Measurements from ENCODE around the gene CALML4.
"Not testable (repeated sequence)": the region's sequence is repeated elsewhere in the genome, so short reads cannot be mapped to it uniquely, and the experiment has no call there.

The CALML4 gene

DNA sequence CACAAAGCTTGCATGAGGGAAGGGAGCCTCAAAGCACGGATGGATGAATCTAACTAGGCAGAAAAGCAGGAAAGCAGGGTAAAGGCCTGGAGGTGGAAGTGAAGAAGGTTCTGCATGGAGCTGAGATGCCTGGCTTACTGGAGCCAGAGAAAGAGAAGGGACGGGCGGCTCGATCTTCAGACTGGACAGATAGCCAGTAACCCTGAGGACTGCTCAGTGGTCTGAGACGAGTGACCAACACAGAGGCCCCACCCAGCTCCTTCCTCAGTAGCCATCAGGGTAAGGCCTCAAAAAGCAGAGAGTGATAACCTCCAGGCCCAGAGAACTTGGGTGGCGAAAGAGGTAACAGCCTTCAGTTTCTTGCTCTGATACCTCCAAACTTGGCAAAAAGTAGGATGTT is 18.0 kb upstream of the CALML4 start:
- DNase-seq (ENCODE audit: low spot score): no peak

GRCh38 chr15:68222432-68222743 is 17.3 kb upstream of the CALML4 start:
- not testable (repeated sequence) for DNase-seq (ENCODE audit: low spot score)

More for the DNA sequence above, 18.0 kb upstream of the CALML4 start:
- TF ChIP-seq, protein P1, sequence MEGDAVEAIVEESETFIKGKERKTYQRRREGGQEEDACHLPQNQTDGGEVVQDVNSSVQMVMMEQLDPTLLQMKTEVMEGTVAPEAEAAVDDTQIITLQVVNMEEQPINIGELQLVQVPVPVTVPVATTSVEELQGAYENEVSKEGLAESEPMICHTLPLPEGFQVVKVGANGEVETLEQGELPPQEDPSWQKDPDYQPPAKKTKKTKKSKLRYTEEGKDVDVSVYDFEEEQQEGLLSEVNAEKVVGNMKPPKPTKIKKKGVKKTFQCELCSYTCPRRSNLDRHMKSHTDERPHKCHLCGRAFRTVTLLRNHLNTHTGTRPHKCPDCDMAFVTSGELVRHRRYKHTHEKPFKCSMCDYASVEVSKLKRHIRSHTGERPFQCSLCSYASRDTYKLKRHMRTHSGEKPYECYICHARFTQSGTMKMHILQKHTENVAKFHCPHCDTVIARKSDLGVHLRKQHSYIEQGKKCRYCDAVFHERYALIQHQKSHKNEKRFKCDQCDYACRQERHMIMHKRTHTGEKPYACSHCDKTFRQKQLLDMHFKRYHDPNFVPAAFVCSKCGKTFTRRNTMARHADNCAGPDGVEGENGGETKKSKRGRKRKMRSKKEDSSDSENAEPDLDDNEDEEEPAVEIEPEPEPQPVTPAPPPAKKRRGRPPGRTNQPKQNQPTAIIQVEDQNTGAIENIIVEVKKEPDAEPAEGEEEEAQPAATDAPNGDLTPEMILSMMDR (IDR thresholded peaks at IDR 0.05; ENCODE audit: extremely low read depth, missing control alignments): no peak

DNA sequence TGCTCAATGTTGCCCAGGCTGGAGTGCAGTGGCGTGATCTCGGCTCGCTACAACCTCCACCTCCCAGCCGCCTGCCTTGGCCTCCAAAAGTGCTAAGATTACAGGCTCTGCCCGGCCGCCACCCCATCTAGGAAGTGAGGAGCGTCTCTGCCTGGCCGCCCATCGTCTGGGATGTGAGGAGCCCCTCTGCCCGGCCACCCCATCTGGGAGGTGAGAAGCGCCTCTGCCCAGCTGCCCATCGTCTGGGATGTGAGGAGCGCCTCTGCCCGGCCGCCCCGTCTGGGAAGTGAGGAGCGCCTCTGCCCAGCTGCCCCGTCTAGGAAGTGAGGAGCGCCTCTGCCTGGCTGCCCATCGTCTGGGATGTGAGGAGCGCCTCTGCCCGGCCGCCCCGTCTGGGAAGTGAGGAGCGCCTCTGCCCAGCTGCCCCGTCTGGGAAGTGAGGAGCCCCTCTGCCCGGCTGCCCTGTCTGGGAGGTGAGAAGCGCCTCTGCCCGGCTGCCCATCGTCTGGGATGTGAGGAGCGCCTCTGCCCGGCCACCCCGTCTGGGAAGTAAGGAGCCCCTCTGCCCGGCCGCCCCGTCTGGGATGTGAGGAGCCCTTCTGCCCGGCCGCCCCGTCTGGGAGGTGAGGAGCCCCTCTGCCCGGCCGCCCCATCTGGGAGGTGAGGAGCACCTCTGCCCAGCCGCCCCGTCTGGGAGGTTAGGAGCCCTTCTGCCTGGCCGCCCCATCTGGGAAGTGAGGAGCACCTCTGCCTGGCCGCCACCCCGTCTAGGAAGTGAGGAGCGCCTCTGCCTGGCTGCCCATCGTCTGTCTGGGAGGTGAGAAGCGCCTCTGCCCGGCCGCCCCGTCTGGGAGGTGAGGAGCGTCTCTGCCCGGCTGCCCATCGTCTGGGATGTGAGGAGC is 16.6 kb upstream of the CALML4 start:
- DNase-seq (ENCODE audit: low spot score): not testable (repeated sequence)

DNA sequence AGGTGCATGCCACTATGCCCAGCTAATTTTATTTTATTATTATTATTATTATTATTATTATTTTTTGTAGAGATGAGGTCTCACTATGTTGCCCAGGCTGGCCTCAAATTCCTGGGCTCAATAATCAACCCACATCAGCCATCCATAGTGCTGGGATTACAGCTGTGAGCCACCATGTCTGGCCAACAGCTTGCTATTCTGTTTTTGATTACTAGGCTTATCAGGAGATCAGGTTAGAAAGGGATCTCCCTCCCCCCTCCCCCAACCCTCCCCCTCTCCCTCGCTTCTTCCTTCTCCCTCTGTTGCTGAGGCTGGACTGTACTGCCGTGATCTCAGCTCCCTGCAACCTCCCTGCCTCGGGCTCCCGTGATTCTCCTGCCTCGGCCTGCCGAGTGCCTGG is 15.8 kb upstream of the CALML4 start:
- no peak for DNase-seq (ENCODE audit: low spot score)
- TF ChIP-seq, protein P1 (IDR thresholded peaks at IDR 0.05; ENCODE audit: extremely low read depth, missing control alignments): no peak

DNA sequence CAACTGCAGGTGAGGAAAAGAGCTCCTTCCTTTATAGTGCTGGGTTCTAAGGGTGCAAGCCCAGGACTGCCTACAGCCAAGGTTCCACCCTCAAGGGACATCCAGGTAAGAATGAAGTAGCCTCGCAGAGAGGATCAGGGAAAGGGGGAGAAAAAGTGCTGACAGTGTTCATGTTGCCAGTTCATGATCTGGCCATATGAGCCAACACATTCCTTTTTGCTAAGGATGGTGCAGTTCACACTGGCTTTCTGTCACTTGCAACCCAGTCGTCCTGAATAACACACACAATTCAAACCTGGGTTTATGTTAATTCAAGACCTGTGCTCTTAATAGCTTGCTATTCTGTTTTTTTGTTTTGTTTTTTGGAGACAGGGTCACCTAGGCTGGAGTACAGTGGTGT is 15.4 kb upstream of the CALML4 start:
- TF ChIP-seq, protein P1 (IDR thresholded peaks at IDR 0.05; ENCODE audit: extremely low read depth, missing control alignments): no peak

DNA sequence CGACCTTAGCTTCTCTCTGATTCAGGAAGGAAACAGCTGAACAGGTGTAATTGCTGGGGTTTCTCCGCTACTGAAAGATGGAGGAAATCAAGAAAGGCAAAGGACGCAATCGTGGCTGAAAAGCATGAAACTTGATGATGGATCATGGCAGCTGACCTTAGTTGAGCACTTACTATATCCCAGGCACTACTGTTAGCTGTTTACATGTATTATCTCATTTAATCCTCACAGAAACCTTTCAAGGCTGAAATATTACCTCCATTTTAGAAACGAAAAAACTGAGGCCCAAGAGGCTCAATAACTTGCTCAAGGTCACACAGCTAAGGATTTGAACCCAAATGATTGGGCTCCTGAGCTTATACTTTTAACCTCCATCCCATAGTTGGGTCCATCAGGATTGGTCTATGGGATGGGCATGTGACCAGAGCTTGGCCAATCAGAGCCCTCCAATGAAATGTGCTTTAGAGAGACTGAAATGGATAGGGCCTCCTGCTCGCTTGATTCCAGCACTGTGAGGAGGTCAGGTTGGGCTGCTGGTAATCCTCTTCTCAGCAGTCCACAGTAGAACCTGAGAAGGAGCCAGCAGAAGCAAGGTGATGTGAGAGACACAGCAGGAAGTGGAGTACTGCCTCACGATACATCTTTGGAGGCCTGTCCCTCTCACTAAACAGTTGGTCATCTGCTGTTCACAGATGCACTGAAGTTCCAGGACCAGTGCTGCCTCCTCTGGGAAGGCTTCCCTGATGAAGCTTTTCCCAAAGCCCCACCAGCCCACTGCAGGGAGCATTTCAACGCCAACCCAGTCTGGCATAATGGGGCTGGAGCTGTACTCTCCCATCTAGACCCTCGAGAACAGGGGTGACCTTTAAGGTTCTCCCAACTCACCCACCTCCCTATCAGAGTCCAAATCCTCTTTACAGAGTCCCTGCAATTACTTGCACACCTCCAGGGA is 14.0 kb upstream of the CALML4 start:
- TF ChIP-seq, protein P1 (IDR thresholded peaks at IDR 0.05; ENCODE audit: extremely low read depth, missing control alignments): no peak
- DNase-seq (ENCODE audit: low spot score): no peak

More for the DNA sequence above, 15.4 kb upstream of the CALML4 start:
- no peak for DNase-seq (ENCODE audit: low spot score)

DNA sequence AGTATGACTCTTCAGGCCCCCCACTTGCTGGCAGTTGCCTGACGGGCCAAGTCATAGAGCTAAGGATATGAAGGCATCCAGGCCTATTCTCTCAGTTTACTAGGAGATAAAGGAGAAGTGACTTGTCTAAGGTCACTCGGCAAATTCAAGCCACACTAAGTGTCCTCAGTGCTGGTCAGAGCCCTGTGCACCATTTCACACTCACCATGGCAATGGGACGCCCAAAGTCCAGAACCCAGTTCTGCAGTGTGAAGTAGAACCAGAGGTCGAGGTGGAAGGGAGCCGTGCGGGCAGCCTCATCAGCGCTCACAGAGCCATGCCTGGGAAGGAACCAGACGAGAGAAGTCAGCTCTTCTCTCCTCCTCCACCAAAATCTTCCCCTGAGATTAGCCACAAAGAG is 13.2 kb upstream of the CALML4 start:
- TF ChIP-seq, protein P1 (IDR thresholded peaks at IDR 0.05; ENCODE audit: extremely low read depth, missing control alignments): no peak
- no peak for DNase-seq (ENCODE audit: low spot score)

GRCh38 chr15:68217341-68217740 is 12.2 kb upstream of the CALML4 start:
- no peak for DNase-seq (ENCODE audit: low spot score)
- TF ChIP-seq, protein P1 (IDR thresholded peaks at IDR 0.05; ENCODE audit: extremely low read depth, missing control alignments): no peak

All from GM20000 (cell line).